ENCODE measurements around the gene TSPAN14. TPM values are rescaled to one million over a fixed set of nuclear protein-coding genes. Genes with fewer than 3 reads are reported as not detected.

Gene TSPAN14
- total and polyA plus RNA-seq, 2 of the 13 experiments (the other 11 are each of a cell fraction or from before 2014, with no cell fraction given), result 24.1 to 80.6 TPM

- TF ChIP-seq ELK4 (CRISPR knock-in tag; IDR thresholded peaks at IDR 0.05; ENCODE audit: borderline replicate concordance), result no peak
- TF ChIP-seq ZBTB38 (CRISPR knock-in tag; IDR thresholded peaks at IDR 0.05), result 0 out of 2 replicates have a peak, but pooled peaks have one; percentile 50
- TF ChIP-seq KDM1A (CRISPR knock-in tag; IDR thresholded peaks at IDR 0.05), result no peak
- TF ChIP-seq ASH2L (IDR thresholded peaks at IDR 0.05; ENCODE audit: insufficient read length, low read depth, low read length), result no peak
- no peak for TF ChIP-seq KLF15 (CRISPR knock-in tag; IDR thresholded peaks at IDR 0.05; ENCODE audit: borderline replicate concordance)
- no peak for TF ChIP-seq YEATS2 (CRISPR knock-in tag; IDR thresholded peaks at IDR 0.05; ENCODE audit: borderline replicate concordance)
- TF ChIP-seq ZNF143 (CRISPR knock-in tag; IDR thresholded peaks at IDR 0.05), result no peak
- TF ChIP-seq NPAS2 (CRISPR knock-in tag; IDR thresholded peaks at IDR 0.05; ENCODE audit: borderline replicate concordance), result no peak
- TF ChIP-seq CSRNP2 (CRISPR knock-in tag; conservative IDR thresholded peaks at IDR 0.05; ENCODE audit: low read depth), result no peak
- no peak for TF ChIP-seq MEIS1 (CRISPR knock-in tag; IDR thresholded peaks at IDR 0.05; ENCODE audit: borderline replicate concordance)
- TF ChIP-seq ZNF678 (CRISPR knock-in tag; IDR thresholded peaks at IDR 0.05), result no peak
- TF ChIP-seq MYPOP (CRISPR knock-in tag; IDR thresholded peaks at IDR 0.05), result no peak
- TF ChIP-seq SNAI1 (CRISPR knock-in tag; IDR thresholded peaks at IDR 0.05; ENCODE audit: borderline replicate concordance), result no peak
- peak; percentile 34; the same call in 1 of the 2 replicates for TF ChIP-seq ETV5 (CRISPR knock-in tag; IDR thresholded peaks at IDR 0.05; ENCODE audit: borderline replicate concordance)
- no peak for TF ChIP-seq ATF7 (IDR thresholded peaks at IDR 0.05)
- TF ChIP-seq ATF7 (CRISPR knock-in tag; IDR thresholded peaks at IDR 0.05), result no peak
- no peak for TF ChIP-seq ZBTB10 (CRISPR knock-in tag; IDR thresholded peaks at IDR 0.05; ENCODE audit: borderline replicate concordance)
- no peak for TF ChIP-seq CHCHD3 (CRISPR knock-in tag; IDR thresholded peaks at IDR 0.05)
- no peak for TF ChIP-seq ZNF329 (CRISPR knock-in tag; IDR thresholded peaks at IDR 0.05; ENCODE audit: low read depth)
- TF ChIP-seq JUNB (CRISPR knock-in tag; IDR thresholded peaks at IDR 0.05; ENCODE audit: borderline replicate concordance), result no peak
These were observed 43.3 kb downstream of the TSPAN14 start (continued) for GRCh38 chr10:80497187-80498077.
